ENCODE measurements around the gene AMPD2. TPM values are rescaled to one million over a fixed set of nuclear protein-coding genes. Genes with fewer than 3 reads are reported as not detected.

AMPD2 gene
- total RNA-seq, 3 donors from 2014 or later, result 35.6 to 47.4 (median 40.9) TPM

- no peak for DNase-seq
- H3K9me3 ChIP-seq, result no peaks in the 10 kb centered on the region
- no peak overlapping the region for H3K4me3 ChIP-seq
- no peaks in the 10 kb centered on the region for H3K4me1 ChIP-seq (ENCODE audit: low read depth)
- TF ChIP-seq, protein P1, sequence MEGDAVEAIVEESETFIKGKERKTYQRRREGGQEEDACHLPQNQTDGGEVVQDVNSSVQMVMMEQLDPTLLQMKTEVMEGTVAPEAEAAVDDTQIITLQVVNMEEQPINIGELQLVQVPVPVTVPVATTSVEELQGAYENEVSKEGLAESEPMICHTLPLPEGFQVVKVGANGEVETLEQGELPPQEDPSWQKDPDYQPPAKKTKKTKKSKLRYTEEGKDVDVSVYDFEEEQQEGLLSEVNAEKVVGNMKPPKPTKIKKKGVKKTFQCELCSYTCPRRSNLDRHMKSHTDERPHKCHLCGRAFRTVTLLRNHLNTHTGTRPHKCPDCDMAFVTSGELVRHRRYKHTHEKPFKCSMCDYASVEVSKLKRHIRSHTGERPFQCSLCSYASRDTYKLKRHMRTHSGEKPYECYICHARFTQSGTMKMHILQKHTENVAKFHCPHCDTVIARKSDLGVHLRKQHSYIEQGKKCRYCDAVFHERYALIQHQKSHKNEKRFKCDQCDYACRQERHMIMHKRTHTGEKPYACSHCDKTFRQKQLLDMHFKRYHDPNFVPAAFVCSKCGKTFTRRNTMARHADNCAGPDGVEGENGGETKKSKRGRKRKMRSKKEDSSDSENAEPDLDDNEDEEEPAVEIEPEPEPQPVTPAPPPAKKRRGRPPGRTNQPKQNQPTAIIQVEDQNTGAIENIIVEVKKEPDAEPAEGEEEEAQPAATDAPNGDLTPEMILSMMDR (IDR thresholded peaks at IDR 0.05), result no peak
- ATAC-seq, result no peak
- no peaks in the 10 kb centered on the region for H3K36me3 ChIP-seq (ENCODE audit: low read depth)
- intact Hi-C loops (cut with DNase I, micrococcal nuclease), result no loop called here
Measured at GRCh38 chr1:109595531-109595930, 24.1 kb upstream of the AMPD2 start.

GRCh38 chr1:109598156-109598555 is 21.5 kb upstream of the AMPD2 start:
- TF ChIP-seq, protein P1 (IDR thresholded peaks at IDR 0.05), result no peak
- no peak for ATAC-seq
- intact Hi-C loops (cut with DNase I, micrococcal nuclease), result no loop called here
- DNase-seq, result no peak
- Histone ChIP-seq H3K9me3 (no peaks in the 10 kb centered on the region), H3K36me3 (ENCODE audit: low read depth) (no peaks in the 10 kb centered on the region), H3K4me1 (ENCODE audit: low read depth) (no peaks in the 10 kb centered on the region), H3K4me3 (no peak overlapping the region)

- Histone ChIP-seq H3K9me3 (no peaks in the 10 kb centered on the region), H3K36me3 (ENCODE audit: low read depth) (no peaks in the 10 kb centered on the region), H3K4me3 (no peak overlapping the region), H3K4me1 (ENCODE audit: low read depth) (no peaks in the 10 kb centered on the region)
- intact Hi-C loops (cut with DNase I, micrococcal nuclease), result no loop called here
- no peak for DNase-seq
- TF ChIP-seq, protein P1 (IDR thresholded peaks at IDR 0.05), result no peak
- ATAC-seq, result no peak
Measured at GRCh38 chr1:109598655-109599054, 21.0 kb upstream of the AMPD2 start.

DNA sequence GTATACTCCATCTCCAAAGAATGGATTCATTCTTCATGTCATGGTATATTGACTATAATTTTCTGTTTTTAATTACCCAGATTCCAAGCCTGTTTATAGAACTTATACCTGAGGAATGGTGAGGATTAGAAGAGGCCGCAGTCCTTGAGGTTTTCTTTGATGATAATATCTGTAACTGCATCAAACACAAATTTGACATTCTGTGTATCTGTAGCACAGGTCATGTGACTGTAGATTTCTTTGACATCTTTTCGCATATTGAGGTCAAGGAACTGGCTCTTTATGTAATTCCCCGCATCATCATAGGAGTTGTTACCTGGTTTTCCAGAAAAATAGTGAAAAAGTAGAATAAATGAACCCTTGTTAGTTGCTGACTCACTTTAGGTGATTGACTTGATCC is 16.4 kb upstream of the AMPD2 start:
- no peaks in the 10 kb centered on the region for H3K4me1 ChIP-seq (ENCODE audit: low read depth)
- no peak for ATAC-seq
- no peak for DNase-seq
- H3K4me3 ChIP-seq, result no peak overlapping the region
- no peaks in the 10 kb centered on the region for H3K36me3 ChIP-seq (ENCODE audit: low read depth)
- TF ChIP-seq, protein P1 (IDR thresholded peaks at IDR 0.05), result no peak
- intact Hi-C loops (cut with DNase I, micrococcal nuclease), result no loop called here
- H3K9me3 ChIP-seq, result no peaks in the 10 kb centered on the region

DNA sequence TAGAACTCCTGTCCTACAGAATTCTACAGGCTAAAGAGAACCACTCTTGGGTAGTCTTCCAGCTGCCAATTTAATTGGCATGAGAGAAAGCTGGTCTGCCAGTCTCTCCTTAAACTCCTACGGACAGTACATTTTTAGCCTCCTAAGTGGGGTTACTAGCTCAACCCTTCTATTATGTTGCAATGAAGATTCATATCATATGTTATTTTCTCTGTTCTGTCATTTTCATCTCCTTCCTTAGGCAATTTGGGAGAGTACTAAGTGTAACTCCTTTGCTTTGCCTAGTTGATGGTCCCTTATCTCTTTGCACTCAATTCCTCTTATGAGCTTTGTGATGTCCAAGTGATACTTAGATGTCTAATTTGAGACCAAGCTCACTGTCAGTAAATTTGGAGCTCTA is 14.3 kb upstream of the AMPD2 start:
- Histone ChIP-seq H3K4me1 (ENCODE audit: low read depth) (no peaks in the 10 kb centered on the region), H3K36me3 (ENCODE audit: low read depth) (no peaks in the 10 kb centered on the region), H3K9me3 (no peaks in the 10 kb centered on the region), H3K4me3 (no peak overlapping the region)
- no peak for ATAC-seq
- DNase-seq, result no peak
- TF ChIP-seq, protein P1 (IDR thresholded peaks at IDR 0.05), result no peak
- intact Hi-C loops (cut with DNase I, micrococcal nuclease), result no loop called here

GRCh38 chr1:109609881-109610280 is 9.8 kb upstream of the AMPD2 start:
- no peaks in the 10 kb centered on the region for H3K36me3 ChIP-seq (ENCODE audit: low read depth)
- TF ChIP-seq, protein P1 (IDR thresholded peaks at IDR 0.05), result no peak
- no peak for DNase-seq
- ATAC-seq, result no peak
- intact Hi-C loops (cut with DNase I, micrococcal nuclease), result no loop called here
- no peaks in the 10 kb centered on the region for H3K4me1 ChIP-seq (ENCODE audit: low read depth)
- no peak overlapping the region for H3K4me3 ChIP-seq
- H3K9me3 ChIP-seq, result no peaks in the 10 kb centered on the region

Data from mucosa of descending colon (tissue), 3 donors.